Right atrium auricular region (tissue), 2 donors: Measurements from ENCODE around the gene SFSWAP. TPM values are rescaled to one million over a fixed set of nuclear protein-coding genes. Genes with fewer than 3 reads are reported as not detected.
"Not testable (repeated sequence)": the region's sequence is repeated elsewhere in the genome, so short reads cannot be mapped to it uniquely, and the experiment has no call there.

Experiments used
- DNase-seq: peaks from one replicate; pipeline ENCODE4 v3.0.0-alpha.2; 2019; ENCODE audit warnings: low spot score
- H3K27ac ChIP-seq, 2 donors: fragments of 200-600 bp; sonication (generic); 1 replicate in 1 of 2; 2 replicates in 1 of 2; pipeline ENCODE4 v1.5.1; 2016 to 2019
- H3K27me3 ChIP-seq, 2 donors: fragments of 200-600 bp; sonication (generic); one replicate each; pipeline versions ENCODE4 v1.5.1 to v1.6.0; 2017 to 2019
- H3K36me3 ChIP-seq: fragments of 200-600 bp; sonication (generic); one replicate; pipeline ENCODE4 v1.5.1; 2016
- H3K4me1 ChIP-seq, 2 donors: fragments of 200-600 bp; sonication (generic); one replicate each; pipeline versions ENCODE4 v1.5.1 to v1.6.0; 2017 to 2019
- H3K4me3 ChIP-seq, 2 donors: fragments of 200-600 bp; sonication (generic); 1 replicate in 1 of 2; 2 replicates in 1 of 2; pipeline ENCODE4 v1.5.1; 2017 to 2019; ENCODE audit warnings: mild to moderate bottlenecking in 1 of 2, moderate library complexity in 1 of 2
- H3K9me3 ChIP-seq, 2 donors: fragments of 200-600 bp; sonication (generic); one replicate each; pipeline ENCODE4 v1.5.1; 2019
- CTCF ChIP-seq, 2 donors: fragments of 200-600 bp; sonication (generic); IDR thresholded peaks; one replicate each; pipeline ENCODE4 v1.5.1; 2019; ENCODE audit warnings: antibody characterized with exemption in 2 of 2
- total RNA-seq, 2 donors: library from RNA; depleted of rRNA; stranded (reverse); fragments of >200 nt; gene quantifications; one replicate each; pipeline ENCODE4 v1.1.0, GENCODE V29; 2016

The SFSWAP gene
- total RNA-seq, 2 donors from 2014 or later, result 11.4 to 12.3 TPM

- Histone ChIP-seq H3K36me3 (no peaks in the 10 kb centered on the region), H3K4me3 (no peak overlapping the region), H3K4me1 (no peaks in the 10 kb centered on the region), H3K9me3 (no peaks in the 10 kb centered on the region), H3K27ac (no peak overlapping the region), H3K27me3 (no peaks in the 10 kb centered on the region)
- no peak for DNase-seq
- TF ChIP-seq CTCF (IDR thresholded peaks at IDR 0.05), result no peak
Observed at GRCh38 chr12:131681257-131681620, 29.7 kb upstream of the SFSWAP start.

GRCh38 chr12:131681746-131682509 lies 29.0 kb upstream of the SFSWAP start:
- not testable (repeated sequence) for H3K36me3 ChIP-seq, H3K4me3 ChIP-seq, H3K27ac ChIP-seq, H3K27me3 ChIP-seq, DNase-seq, H3K9me3 ChIP-seq, H3K4me1 ChIP-seq

DNA sequence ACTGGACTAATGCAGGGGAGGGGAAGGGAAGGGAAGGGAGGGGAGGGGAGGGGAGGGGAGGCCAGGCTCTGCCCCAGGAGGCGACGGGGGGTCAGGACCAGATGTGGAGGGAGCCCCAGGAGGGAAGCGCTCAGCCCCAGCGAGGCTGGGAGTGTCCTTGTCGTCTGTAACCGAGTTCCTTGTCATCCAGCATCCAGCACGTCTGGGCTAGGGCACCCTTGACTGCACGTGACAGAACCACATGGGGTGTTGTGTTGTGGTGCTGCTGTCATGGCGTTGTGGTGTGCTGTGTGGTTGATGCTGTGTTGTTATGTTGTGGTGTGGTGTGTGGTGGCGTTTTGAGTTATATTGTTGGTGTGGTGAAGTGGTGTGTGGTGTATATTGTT lies 28.4 kb upstream of the SFSWAP start:
- Histone ChIP-seq H3K9me3 (no peaks in the 10 kb centered on the region), H3K4me3 (no peak overlapping the region), H3K36me3 (no peaks in the 10 kb centered on the region), H3K27ac (no peak overlapping the region), H3K4me1 (no peaks in the 10 kb centered on the region), H3K27me3 (no peaks in the 10 kb centered on the region)
- no peak for TF ChIP-seq CTCF (IDR thresholded peaks at IDR 0.05)
- DNase-seq, result no peak

DNA sequence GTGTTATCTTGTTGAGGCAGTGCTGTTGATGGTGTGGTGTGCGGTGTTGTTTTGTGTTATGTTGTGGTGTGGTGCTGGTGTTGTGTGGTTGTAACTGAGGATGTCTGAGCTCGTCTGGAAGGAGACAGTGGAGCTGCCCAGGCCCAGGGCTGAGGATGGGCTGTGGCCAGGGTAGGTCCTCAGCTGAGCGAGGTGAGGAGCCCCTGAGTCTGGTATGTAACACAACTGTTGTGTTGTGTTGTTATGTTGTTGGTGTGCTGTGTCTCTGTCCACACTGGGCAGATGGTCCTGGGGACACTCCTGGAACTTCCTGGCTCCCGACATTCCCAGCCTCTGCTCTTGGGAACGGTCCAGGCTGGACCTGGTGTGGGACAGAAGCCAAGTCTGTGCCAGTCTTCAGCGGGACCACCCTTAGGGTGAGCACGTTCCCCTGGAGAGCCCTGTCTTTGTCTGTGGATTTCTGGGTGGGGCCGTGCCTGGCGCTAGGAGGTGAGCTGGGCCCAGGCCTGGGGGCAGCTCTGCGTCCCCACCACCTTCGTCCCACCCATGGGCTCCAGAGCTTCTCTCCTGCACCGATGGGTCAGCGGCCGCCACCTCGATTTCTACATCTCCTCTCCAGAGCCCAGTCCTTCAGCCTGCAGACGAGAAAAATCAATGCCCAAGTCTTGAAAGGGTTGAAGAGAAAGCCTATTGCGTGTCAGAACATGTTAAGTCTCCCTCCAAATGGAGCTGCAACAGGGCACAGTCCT lies 27.4 kb upstream of the SFSWAP start:
- no peaks in the 10 kb centered on the region for H3K4me1 ChIP-seq
- no peak for TF ChIP-seq CTCF (IDR thresholded peaks at IDR 0.05)
- no peak overlapping the region for H3K4me3 ChIP-seq
- no peaks in the 10 kb centered on the region for H3K36me3 ChIP-seq
- no peak overlapping the region for H3K27ac ChIP-seq
- no peak for DNase-seq
- no peaks in the 10 kb centered on the region for H3K9me3 ChIP-seq
- no peaks in the 10 kb centered on the region for H3K27me3 ChIP-seq

GRCh38 chr12:131684015-131684725 lies 26.7 kb upstream of the SFSWAP start:
- no peaks in the 10 kb centered on the region for H3K27me3 ChIP-seq
- H3K4me1 ChIP-seq, result no peaks in the 10 kb centered on the region
- H3K36me3 ChIP-seq, result no peaks in the 10 kb centered on the region
- no peak for DNase-seq
- no peaks in the 10 kb centered on the region for H3K9me3 ChIP-seq
- no peak overlapping the region for H3K4me3 ChIP-seq
- TF ChIP-seq CTCF (IDR thresholded peaks at IDR 0.05), result no peak
- H3K27ac ChIP-seq, result no peak overlapping the region
